HG02981 (cell line): Measurements from ENCODE around the gene DICER1.

Experiments
- ATAC-seq: cut with Tn5 transposase; IDR thresholded peaks from one replicate; pipeline ENCODE4 v1.9.1; 2021; ENCODE audit warnings: mild to moderate bottlenecking, moderate library complexity; ENCODE audit not compliant: unreplicated experiment

DICER1 gene

GRCh38 chr14:95062946-95063345 lies 94.4 kb downstream of the DICER1 start:
- ATAC-seq, result no peak

GRCh38 chr14:95062220-95062619 lies 95.1 kb downstream of the DICER1 start:
- ATAC-seq, result no peak

DNA sequence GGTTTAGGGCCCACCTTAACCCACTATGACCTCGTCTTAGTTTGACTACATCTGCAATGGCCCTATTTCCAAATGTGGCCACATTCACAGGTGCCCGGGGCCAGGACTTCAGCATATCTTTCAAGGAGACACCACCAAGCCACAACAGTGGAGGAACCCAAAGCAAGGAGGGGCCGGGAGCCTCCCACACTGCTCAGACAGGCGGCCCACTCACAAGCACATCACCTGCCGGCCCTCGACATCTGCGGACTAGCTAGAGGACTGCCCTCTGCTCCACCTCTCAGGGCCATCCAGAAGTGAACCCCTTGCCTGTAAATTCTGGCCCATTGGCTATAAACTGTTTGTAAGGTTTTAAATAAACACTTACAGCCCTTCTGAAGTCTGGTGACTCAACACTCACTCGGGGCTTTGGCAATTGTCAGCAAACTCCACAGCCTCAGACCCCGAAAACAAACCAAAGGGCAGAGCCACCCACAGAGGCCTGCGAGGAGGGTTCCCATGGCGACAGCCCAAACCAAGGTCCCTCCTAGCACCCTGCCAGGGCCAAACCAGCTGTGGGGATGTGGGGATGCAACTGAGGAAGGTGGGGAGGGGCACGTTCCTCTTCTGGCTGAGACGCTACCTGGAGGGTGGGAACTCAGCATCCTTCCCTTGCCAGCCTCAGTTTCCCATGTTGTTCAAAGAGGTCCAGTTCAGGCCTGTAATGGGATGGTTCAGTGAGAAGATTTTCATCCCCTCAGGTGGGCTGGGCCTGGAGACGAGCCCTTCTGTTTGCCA lies 95.8 kb downstream of the DICER1 start:
- no peak for ATAC-seq

GRCh38 chr14:95059126-95059525 lies 98.2 kb downstream of the DICER1 start:
- no peak for ATAC-seq

DNA sequence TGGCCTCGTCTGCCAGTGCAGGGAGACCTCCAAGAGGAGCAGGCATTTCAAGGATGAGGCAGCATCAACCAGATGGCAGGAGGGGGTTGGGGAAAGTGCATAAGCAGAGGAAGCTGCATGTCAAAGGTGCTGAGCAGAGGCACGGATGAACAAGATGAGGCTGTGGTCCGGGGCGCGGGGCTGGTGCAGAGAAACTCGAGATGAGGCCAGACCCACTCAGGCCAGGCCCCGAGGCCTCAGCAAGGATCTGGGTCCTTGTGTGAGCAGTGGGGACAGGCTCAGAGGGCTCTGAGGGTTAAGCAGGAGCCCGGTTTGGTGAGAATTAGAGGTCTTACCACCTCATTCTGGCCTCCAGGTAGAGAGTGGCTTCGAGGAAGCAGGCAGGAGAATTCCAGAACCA lies 98.8 kb downstream of the DICER1 start:
- no peak for ATAC-seq

GRCh38 chr14:95057851-95058250 lies 99.5 kb downstream of the DICER1 start:
- no peak for ATAC-seq

DNA sequence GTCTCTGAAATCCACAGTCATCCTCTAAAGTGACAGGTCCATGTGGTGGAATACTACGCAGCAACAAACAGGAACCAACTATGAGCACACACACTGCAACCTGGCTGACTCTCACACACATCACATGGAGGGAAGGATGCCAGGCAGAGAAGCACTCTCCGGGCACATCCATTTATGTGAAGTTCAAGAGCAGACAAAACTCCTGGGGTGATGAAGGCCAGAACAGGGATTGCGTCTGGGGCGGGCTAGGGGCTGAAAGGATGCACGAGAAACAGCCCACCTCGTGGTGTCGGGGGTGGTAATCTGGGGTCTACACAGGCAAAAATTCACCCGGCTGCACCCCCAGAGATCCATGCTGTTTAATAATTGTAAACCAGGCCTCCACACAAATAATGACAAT lies 100.2 kb downstream of the DICER1 start:
- no peak for ATAC-seq

- ATAC-seq, result no peak
Measured at GRCh38 chr14:95056476-95056875, 100.9 kb downstream of the DICER1 start.

GRCh38 chr14:95055318-95055717 lies 102.0 kb downstream of the DICER1 start:
- ATAC-seq, result no peak

GRCh38 chr14:95054346-95055280 lies 102.7 kb downstream of the DICER1 start:
- no peak for ATAC-seq

DNA sequence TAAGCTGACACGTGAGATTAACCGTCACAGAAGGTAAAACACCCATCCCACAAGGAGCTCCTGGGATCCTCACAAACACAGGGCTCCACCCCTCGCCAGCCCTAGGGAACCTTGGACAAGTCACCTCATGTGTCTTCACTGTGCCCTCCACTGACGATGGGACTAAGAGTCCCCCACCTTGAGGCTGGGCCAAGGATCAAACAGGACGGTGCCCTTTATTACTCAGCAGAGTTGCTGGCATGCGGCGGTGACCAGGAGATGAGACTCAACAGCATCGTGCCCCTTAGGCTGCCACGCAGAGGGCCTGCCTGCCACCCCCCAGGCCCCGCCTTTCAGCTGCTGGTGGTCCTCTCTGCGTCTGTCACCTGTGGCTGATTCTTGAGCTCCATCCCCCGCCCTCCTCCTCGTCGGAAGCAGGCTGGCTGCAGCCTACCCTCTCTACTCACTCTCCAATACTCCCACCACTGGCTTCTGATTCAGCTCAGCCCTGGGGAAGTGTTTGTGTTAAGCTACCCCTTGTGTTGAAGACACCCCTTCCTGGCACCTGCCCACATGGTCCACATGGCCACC lies 105.2 kb downstream of the DICER1 start:
- no peak for ATAC-seq

- no peak for ATAC-seq
Measured at GRCh38 chr14:95049952-95050351, 107.4 kb downstream of the DICER1 start.

GRCh38 chr14:95048771-95049312 lies 108.5 kb downstream of the DICER1 start:
- ATAC-seq, result no peak

DNA sequence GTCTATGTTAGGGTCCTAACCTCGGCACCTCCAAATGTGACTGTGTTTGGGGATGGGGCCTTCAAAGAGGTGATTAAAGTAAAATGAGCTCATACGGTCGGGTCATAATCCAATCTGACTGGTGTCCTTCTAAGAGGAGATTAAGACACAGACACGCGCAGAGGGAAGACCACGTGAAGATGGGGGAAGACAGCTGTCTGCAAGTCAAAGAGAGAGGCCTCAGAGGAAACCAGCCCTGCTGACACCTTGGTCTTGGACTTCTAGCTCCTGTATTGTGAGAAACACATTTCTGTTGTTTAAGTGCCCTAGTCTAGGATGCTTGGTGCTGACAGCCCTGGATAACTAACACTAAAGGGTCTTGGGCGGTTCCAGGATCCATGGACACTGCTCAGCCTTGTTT lies 109.6 kb downstream of the DICER1 start:
- ATAC-seq, result no peak

DNA sequence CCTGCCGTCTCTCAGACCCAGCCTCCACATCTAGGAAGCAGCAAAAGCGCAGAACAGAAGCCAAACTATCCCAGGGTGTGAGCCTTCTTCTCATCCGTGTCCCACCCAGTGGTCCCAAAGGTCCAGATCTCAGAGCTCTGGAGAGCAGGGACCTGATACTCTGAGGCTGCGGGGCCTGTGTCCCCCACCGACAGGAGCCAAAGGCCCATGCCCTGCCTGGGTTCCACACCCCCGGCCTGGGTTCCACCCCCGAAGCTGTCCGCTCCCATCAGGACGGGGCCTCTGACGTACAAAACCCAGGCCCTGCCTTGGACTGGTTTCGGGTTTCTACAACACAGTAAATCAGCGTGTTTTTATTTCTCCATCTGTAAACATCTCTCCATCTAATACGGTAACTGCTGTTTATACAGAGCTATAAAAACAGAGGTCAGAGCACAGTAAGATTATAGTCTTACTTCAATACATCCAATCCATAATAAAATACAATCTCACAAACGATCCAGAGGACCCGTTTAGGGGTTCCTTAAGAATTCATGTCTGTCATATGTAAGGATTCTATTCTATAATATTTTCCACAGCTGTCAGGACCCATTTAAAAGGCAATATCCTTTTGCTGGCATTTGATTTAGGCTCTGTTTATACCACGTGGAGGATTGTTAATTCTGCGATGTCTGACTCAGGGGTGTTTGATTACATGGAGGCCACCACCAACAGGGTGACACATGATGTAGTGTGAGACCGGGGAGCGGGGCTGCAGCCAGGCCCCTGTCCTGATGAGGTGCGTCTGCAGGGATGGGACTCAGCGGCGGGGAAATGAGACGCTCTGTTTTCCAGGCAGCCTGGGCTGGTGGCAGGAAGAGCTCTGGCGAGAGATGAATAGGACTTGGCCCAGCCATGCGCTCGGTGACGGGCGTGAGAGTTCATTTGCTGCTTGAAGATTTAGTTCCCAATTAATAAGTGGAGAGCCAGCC lies 110.3 kb downstream of the DICER1 start:
- no peak for ATAC-seq

GRCh38 chr14:95045836-95046430 lies 111.4 kb downstream of the DICER1 start:
- no peak for ATAC-seq

- no peak for ATAC-seq
Measured at GRCh38 chr14:95045106-95045701, 112.1 kb downstream of the DICER1 start.

DNA sequence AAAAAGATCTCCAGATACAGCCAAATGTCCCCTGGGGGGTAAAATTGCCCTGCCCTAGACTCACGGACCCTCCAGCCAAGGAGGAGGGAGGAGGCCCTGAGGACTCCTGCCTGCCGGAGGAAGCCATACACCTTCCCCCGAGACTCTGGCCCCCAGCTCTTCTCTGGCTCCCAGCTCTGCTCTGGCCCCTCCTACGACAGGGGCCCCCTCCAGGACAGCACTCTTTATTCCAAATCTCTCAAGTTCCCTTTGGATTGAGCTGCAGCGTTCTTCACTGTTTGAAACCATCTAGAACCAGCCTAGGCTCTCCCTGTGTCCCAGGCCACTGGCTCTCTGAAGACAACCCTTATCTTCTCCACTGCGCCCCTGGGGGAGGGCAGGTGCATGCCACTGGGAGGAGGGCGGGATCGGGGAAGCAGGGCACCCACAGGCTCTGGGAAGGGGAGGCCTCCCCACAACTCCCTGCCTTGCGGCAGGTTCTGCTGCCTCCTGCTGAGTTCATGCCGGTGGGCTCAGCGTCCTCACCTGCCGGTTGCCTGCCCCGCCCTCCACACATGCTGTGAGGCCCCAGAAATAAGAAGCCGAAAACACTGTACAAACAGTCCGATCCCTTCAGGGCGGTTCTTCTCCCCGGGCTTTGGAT lies 112.7 kb downstream of the DICER1 start:
- ATAC-seq, result no peak
